Adrenal gland (tissue), 5 donors: Measurements from ENCODE around the gene DCAF15.

Experiments
- POLR2A ChIP-seq, 2 donors: fragments of 450-650 bp; IDR thresholded peaks; one replicate each; pipeline ENCODE4 v1.6.1; 2017; ENCODE audit warnings: antibody characterized with exemption in 2 of 2, mild to moderate bottlenecking in 2 of 2, moderate library complexity in 1 of 2
- TF ChIP-seq, protein P1 (sequence below), 6 experiments: fragments of 450-650 bp in 4 of 6; fragments of 200-600 bp in 2 of 6; sonication (generic) in 1 of 6; IDR thresholded peaks; 1 replicate in 5 of 6; 2 replicates in 1 of 6; pipeline versions ENCODE4 v1.5.1 to v1.8.0; 2016 to 2021; ENCODE audit warnings: antibody characterized with exemption in 6 of 6, mild to moderate bottlenecking in 2 of 6, moderate library complexity in 1 of 6
- donor health status: DM: no; HTN: no; CAD: no.

DNA sequence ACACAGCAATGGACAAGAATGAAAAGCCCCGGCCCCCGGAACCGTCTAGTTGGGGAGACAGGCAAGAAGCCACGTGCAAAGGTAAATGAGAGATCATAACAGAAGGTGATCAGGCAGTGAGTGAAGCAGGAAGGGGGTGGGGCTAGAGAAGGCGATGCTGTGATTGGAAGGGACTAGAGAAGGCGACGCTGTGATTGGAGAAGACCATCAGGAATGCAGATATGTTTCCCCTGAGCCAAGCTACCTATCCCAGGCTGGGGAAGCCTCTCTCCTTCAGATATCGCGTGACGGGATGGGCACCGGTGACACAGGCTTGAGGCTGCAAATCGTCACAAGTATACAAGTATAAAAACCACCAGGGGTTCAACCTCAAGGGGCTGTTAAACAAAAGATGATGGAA, 21.8 kb downstream of the DCAF15 start:
- no peak for TF ChIP-seq POLR2A (IDR thresholded peaks at IDR 0.05)
- TF ChIP-seq, protein P1, sequence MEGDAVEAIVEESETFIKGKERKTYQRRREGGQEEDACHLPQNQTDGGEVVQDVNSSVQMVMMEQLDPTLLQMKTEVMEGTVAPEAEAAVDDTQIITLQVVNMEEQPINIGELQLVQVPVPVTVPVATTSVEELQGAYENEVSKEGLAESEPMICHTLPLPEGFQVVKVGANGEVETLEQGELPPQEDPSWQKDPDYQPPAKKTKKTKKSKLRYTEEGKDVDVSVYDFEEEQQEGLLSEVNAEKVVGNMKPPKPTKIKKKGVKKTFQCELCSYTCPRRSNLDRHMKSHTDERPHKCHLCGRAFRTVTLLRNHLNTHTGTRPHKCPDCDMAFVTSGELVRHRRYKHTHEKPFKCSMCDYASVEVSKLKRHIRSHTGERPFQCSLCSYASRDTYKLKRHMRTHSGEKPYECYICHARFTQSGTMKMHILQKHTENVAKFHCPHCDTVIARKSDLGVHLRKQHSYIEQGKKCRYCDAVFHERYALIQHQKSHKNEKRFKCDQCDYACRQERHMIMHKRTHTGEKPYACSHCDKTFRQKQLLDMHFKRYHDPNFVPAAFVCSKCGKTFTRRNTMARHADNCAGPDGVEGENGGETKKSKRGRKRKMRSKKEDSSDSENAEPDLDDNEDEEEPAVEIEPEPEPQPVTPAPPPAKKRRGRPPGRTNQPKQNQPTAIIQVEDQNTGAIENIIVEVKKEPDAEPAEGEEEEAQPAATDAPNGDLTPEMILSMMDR (IDR thresholded peaks at IDR 0.05): no peak
